ENCODE results near the gene FCHSD1. TPM values are rescaled to one million over a fixed set of nuclear protein-coding genes. Genes with fewer than 3 reads are reported as not detected.
A peak's percentile ranks its signal among the peaks of the same experiment; 100 is the strongest.
"Not testable (repeated sequence)": the region's sequence is repeated elsewhere in the genome, so short reads cannot be mapped to it uniquely, and the experiment has no call there.

Gene FCHSD1
- total RNA-seq, 1 experiment from 2014 or later = 5.8 TPM

GRCh38 chr5:141615991-141616720 lies 35.1 kb downstream of the FCHSD1 start:
- Histone ChIP-seq H3K4me3 (no peak overlapping the region), H3K9me3 (no peaks in the 10 kb centered on the region; the same call in 1 of the 2 replicates), H3K36me3 (peaks cover 50% of the 10 kb centered on the region), H3K27me3 (no peaks in the 10 kb centered on the region)
- no peak for DNase-seq

- Histone ChIP-seq H3K9me3 (no peaks in the 10 kb centered on the region; the same call in 1 of the 2 replicates), H3K27me3 (no peaks in the 10 kb centered on the region), H3K36me3 (peaks cover 43% of the 10 kb centered on the region), H3K4me3 (no peak overlapping the region)
- no peak for DNase-seq
These were observed 37.9 kb downstream of the FCHSD1 start for GRCh38 chr5:141613344-141613743.

GRCh38 chr5:141611289-141611688 lies 39.9 kb downstream of the FCHSD1 start:
- Histone ChIP-seq H3K9me3 (no peaks in the 10 kb centered on the region), H3K27me3 (no peaks in the 10 kb centered on the region), H3K36me3 (peaks cover 30% of the 10 kb centered on the region), H3K4me3 (no peak overlapping the region)
- DNase-seq = no peak

GRCh38 chr5:141609921-141610320 lies 41.3 kb downstream of the FCHSD1 start:
- H3K27me3 ChIP-seq, DNase-seq, H3K9me3 ChIP-seq, H3K4me3 ChIP-seq: not testable (repeated sequence)
- H3K36me3 ChIP-seq = peaks cover 22% of the 10 kb centered on the region

GRCh38 chr5:141609044-141609443 lies 42.2 kb downstream of the FCHSD1 start:
- DNase-seq = no peak
- Histone ChIP-seq H3K4me3 (no peak overlapping the region), H3K27me3 (no peaks in the 10 kb centered on the region), H3K36me3 (peaks cover 22% of the 10 kb centered on the region), H3K9me3 (no peaks in the 10 kb centered on the region)

- Histone ChIP-seq H3K9me3 (no peaks in the 10 kb centered on the region), H3K4me3 (no peak overlapping the region), H3K36me3 (peaks cover 19% of the 10 kb centered on the region), H3K27me3 (no peaks in the 10 kb centered on the region)
- DNase-seq = no peak
These were observed 42.7 kb downstream of the FCHSD1 start for GRCh38 chr5:141608557-141608956.

GRCh38 chr5:141608046-141608445 lies 43.2 kb downstream of the FCHSD1 start:
- Histone ChIP-seq H3K36me3 (peaks cover 19% of the 10 kb centered on the region), H3K27me3 (no peaks in the 10 kb centered on the region), H3K9me3 (no peaks in the 10 kb centered on the region), H3K4me3 (no peak overlapping the region)
- no peak for DNase-seq

- H3K9me3 ChIP-seq = no peaks in the 10 kb centered on the region
- peaks cover 8% of the 10 kb centered on the region; the same call in 1 of the 2 replicates for H3K36me3 ChIP-seq
- H3K27me3 ChIP-seq = no peaks in the 10 kb centered on the region
- no peak overlapping the region for H3K4me3 ChIP-seq
- peak; percentile 76 for DNase-seq
These were observed 45.5 kb downstream of the FCHSD1 start for GRCh38 chr5:141605523-141606277.

- Histone ChIP-seq H3K36me3 (peaks cover 7% of the 10 kb centered on the region; the same call in 1 of the 2 replicates), H3K4me3 (peak overlapping the region; percentile 1; the same call in 1 of the 2 replicates), H3K27me3 (no peaks in the 10 kb centered on the region), H3K9me3 (no peaks in the 10 kb centered on the region)
- DNase-seq = peak; percentile 91
These were observed 47.1 kb downstream of the FCHSD1 start for GRCh38 chr5:141603923-141604717.

GRCh38 chr5:141602606-141603005 lies 48.6 kb downstream of the FCHSD1 start:
- no peaks in the 10 kb centered on the region for H3K9me3 ChIP-seq
- DNase-seq = no peak
- H3K4me3 ChIP-seq = no peak overlapping the region
- no peaks in the 10 kb centered on the region for H3K27me3 ChIP-seq
- H3K36me3 ChIP-seq = peaks cover 7% of the 10 kb centered on the region; the same call in 1 of the 2 replicates

- DNase-seq = no peak
- no peaks in the 10 kb centered on the region for H3K9me3 ChIP-seq
- H3K27me3 ChIP-seq = no peaks in the 10 kb centered on the region
- H3K36me3 ChIP-seq = peaks cover 22% of the 10 kb centered on the region
- no peak overlapping the region for H3K4me3 ChIP-seq
These were observed 52.5 kb downstream of the FCHSD1 start for GRCh38 chr5:141598391-141599345.

GRCh38 chr5:141597814-141598213 lies 53.4 kb downstream of the FCHSD1 start:
- DNase-seq = no peak
- H3K27me3 ChIP-seq = no peaks in the 10 kb centered on the region
- no peaks in the 10 kb centered on the region for H3K9me3 ChIP-seq
- H3K36me3 ChIP-seq = peaks cover 24% of the 10 kb centered on the region
- no peak overlapping the region for H3K4me3 ChIP-seq

- DNase-seq = no peak
- peaks cover 20% of the 10 kb centered on the region for H3K36me3 ChIP-seq
- H3K4me3 ChIP-seq = no peak overlapping the region
- H3K9me3 ChIP-seq = no peaks in the 10 kb centered on the region
- no peaks in the 10 kb centered on the region for H3K27me3 ChIP-seq
These were observed 53.8 kb downstream of the FCHSD1 start for GRCh38 chr5:141597394-141597793.

- H3K9me3 ChIP-seq = no peaks in the 10 kb centered on the region
- H3K36me3 ChIP-seq = peaks cover 19% of the 10 kb centered on the region
- H3K27me3 ChIP-seq = no peaks in the 10 kb centered on the region
- no peak overlapping the region for H3K4me3 ChIP-seq
- DNase-seq = no peak
These were observed 54.4 kb downstream of the FCHSD1 start for GRCh38 chr5:141596867-141597266.

- no peak for DNase-seq
- H3K4me3 ChIP-seq = no peak overlapping the region
- H3K36me3 ChIP-seq = peaks cover 37% of the 10 kb centered on the region
- no peaks in the 10 kb centered on the region for H3K9me3 ChIP-seq
- H3K27me3 ChIP-seq = no peaks in the 10 kb centered on the region
These were observed 61.1 kb downstream of the FCHSD1 start for GRCh38 chr5:141590127-141590526.

Data from MG63 (cell line).